OCI-LY1 (cell line): Measurements from ENCODE around the gene OLA1.

Source experiments
- H2AFZ ChIP-seq: fragments of 200-600 bp; sonication (generic), shearing (Covaris generic); 2 replicates; pipeline ENCODE4 v1.6.0; 2014; ENCODE audit warnings: antibody characterized with exemption, mild to moderate bottlenecking, low read length
- H3F3A ChIP-seq: fragments of 200-600 bp; sonication (generic), shearing (Covaris generic); 2 replicates; pipeline ENCODE4 v1.6.0; 2014; ENCODE audit warnings: mild to moderate bottlenecking, antibody characterized with exemption, low read length, moderate library complexity; ENCODE audit not compliant: insufficient read depth
- H3K27ac ChIP-seq: fragments of 200-600 bp; sonication (generic); 2 replicates; pipeline ENCODE4 v1.5.1; 2014; ENCODE audit warnings: low read length, mixed run types, mild to moderate bottlenecking, low read depth; ENCODE audit not compliant: poor library complexity, severe bottlenecking
- H3K27me3 ChIP-seq: fragments of 200-600 bp; sonication (generic); 2 replicates; pipeline ENCODE4 v1.6.0; 2014; ENCODE audit warnings: antibody characterized with exemption, mild to moderate bottlenecking, low read length, moderate library complexity; ENCODE audit not compliant: insufficient read depth
- H3K36me3 ChIP-seq: fragments of 200-600 bp; sonication (generic); 2 replicates; pipeline ENCODE4 v1.6.1; 2014; ENCODE audit warnings: mild to moderate bottlenecking, antibody characterized with exemption, low read length, moderate library complexity, mixed read lengths; ENCODE audit not compliant: insufficient read depth
- H3K4me1 ChIP-seq: fragments of 200-600 bp; sonication (generic); 2 replicates; pipeline ENCODE4 v1.5.1; 2014; ENCODE audit warnings: mild to moderate bottlenecking, low read length, moderate library complexity; ENCODE audit not compliant: insufficient read depth, severe bottlenecking
- H3K4me2 ChIP-seq: fragments of 200-600 bp; sonication (generic), shearing (Covaris generic); 2 replicates; pipeline ENCODE4 v1.6.1; 2014; ENCODE audit warnings: low read length
- H3K4me3 ChIP-seq: fragments of 200-600 bp; sonication (generic); 2 replicates; pipeline ENCODE4 v1.5.1; 2014; ENCODE audit warnings: low read length, low read depth, mild to moderate bottlenecking, mixed read lengths; ENCODE audit not compliant: poor library complexity, severe bottlenecking
- H3K79me2 ChIP-seq: fragments of 200-600 bp; shearing (Covaris generic); 2 replicates; pipeline ENCODE4 v1.6.1; 2016; ENCODE audit warnings: mixed run types, low read length, mixed read lengths; ENCODE audit not compliant: insufficient read depth
- H3K9ac ChIP-seq: fragments of 200-600 bp; sonication (generic), shearing (Covaris generic); 2 replicates; pipeline ENCODE4 v1.6.1; 2014; ENCODE audit warnings: mild to moderate bottlenecking, low read length, mixed read lengths
- H3K9me2 ChIP-seq: fragments of 200-600 bp; sonication (generic), shearing (Covaris generic); 2 replicates; pipeline ENCODE4 v1.6.1; 2014; ENCODE audit warnings: low read depth, mild to moderate bottlenecking, low read length, mixed read lengths
- H3K9me3 ChIP-seq: fragments of 200-600 bp; shearing (Covaris generic); 2 replicates; pipeline ENCODE4 v1.6.1; 2014; ENCODE audit warnings: low read length, mixed read lengths
- H4K20me1 ChIP-seq: fragments of 200-600 bp; sonication (generic), shearing (Covaris generic); 2 replicates; pipeline ENCODE4 v1.6.0; 2016; ENCODE audit warnings: mild to moderate bottlenecking, low read length; ENCODE audit not compliant: insufficient read depth
- EZH2 ChIP-seq: fragments of 200-600 bp; sonication (generic), shearing (Covaris generic); IDR thresholded peaks from 2 replicates; pipeline ENCODE4 v1.8.0; 2017; ENCODE audit warnings: borderline replicate concordance, mixed run types, mild to moderate bottlenecking, antibody characterized with exemption, low read length, moderate library complexity, mixed read lengths
- TF ChIP-seq, protein P1 (sequence below): fragments of 200-600 bp; sonication (generic), shearing (Covaris generic); IDR thresholded peaks from 2 replicates; pipeline ENCODE4 v1.5.1; 2017; ENCODE audit warnings: mild to moderate bottlenecking, antibody characterized with exemption, low read length, moderate library complexity, mixed read lengths

Gene OLA1

GRCh38 chr2:174266288-174266687, 18.0 kb upstream of the OLA1 start:
- H3K27me3 ChIP-seq, result no peaks in the 10 kb centered on the region
- no peaks in the 10 kb centered on the region for H3F3A ChIP-seq
- no peaks in the 10 kb centered on the region for H3K79me2 ChIP-seq
- no peak overlapping the region for H3K9ac ChIP-seq
- no peak overlapping the region for H3K4me3 ChIP-seq
- TF ChIP-seq, protein P1, sequence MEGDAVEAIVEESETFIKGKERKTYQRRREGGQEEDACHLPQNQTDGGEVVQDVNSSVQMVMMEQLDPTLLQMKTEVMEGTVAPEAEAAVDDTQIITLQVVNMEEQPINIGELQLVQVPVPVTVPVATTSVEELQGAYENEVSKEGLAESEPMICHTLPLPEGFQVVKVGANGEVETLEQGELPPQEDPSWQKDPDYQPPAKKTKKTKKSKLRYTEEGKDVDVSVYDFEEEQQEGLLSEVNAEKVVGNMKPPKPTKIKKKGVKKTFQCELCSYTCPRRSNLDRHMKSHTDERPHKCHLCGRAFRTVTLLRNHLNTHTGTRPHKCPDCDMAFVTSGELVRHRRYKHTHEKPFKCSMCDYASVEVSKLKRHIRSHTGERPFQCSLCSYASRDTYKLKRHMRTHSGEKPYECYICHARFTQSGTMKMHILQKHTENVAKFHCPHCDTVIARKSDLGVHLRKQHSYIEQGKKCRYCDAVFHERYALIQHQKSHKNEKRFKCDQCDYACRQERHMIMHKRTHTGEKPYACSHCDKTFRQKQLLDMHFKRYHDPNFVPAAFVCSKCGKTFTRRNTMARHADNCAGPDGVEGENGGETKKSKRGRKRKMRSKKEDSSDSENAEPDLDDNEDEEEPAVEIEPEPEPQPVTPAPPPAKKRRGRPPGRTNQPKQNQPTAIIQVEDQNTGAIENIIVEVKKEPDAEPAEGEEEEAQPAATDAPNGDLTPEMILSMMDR, result no peak
- no peak for TF ChIP-seq EZH2
- no peaks in the 10 kb centered on the region for H3K9me2 ChIP-seq
- no peak overlapping the region for H3K4me2 ChIP-seq
- H2AFZ ChIP-seq, result no peak overlapping the region
- no peaks in the 10 kb centered on the region for H4K20me1 ChIP-seq
- H3K36me3 ChIP-seq, result no peaks in the 10 kb centered on the region
- no peak overlapping the region for H3K27ac ChIP-seq
- no peaks in the 10 kb centered on the region for H3K9me3 ChIP-seq
- no peaks in the 10 kb centered on the region for H3K4me1 ChIP-seq

DNA sequence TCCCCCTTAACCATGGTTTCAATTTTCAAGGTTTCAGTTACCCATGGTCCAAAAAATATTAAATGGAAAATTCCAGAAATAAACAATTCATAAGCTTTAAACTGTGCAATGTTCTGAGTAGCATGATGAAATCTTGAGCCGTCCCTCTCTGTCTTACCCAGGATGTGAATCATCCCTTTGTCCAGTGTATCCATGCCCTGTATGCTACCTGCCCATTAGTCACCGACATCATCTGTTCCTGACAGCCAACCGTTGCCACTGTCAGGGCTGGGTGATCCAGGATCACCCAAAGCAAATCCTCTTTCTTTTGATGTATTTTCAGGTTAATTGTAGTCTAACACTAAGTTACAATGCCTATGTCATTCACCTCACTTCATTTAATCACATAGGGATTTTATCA, 15.7 kb upstream of the OLA1 start:
- H3K4me2 ChIP-seq, result no peak overlapping the region

GRCh38 chr2:174259981-174260380, 11.6 kb upstream of the OLA1 start:
- Histone ChIP-seq H3K27ac (no peak overlapping the region), H3K9me2 (no peaks in the 10 kb centered on the region), H3K9me3 (no peaks in the 10 kb centered on the region), H3K9ac (no peak overlapping the region), H3K79me2 (no peaks in the 10 kb centered on the region), H3K4me1 (no peaks in the 10 kb centered on the region), H3K4me3 (no peak overlapping the region), H3K4me2 (no peak overlapping the region), H2AFZ (no peak overlapping the region), H3K36me3 (no peaks in the 10 kb centered on the region), H3F3A (no peaks in the 10 kb centered on the region), H4K20me1 (no peaks in the 10 kb centered on the region), H3K27me3 (no peaks in the 10 kb centered on the region)
- no peak for TF ChIP-seq EZH2
- TF ChIP-seq, protein P1, result no peak

More for the DNA sequence above, 15.7 kb upstream of the OLA1 start:
- Histone ChIP-seq H3F3A (no peaks in the 10 kb centered on the region), H3K4me1 (no peaks in the 10 kb centered on the region), H3K27ac (no peak overlapping the region), H3K36me3 (no peaks in the 10 kb centered on the region), H4K20me1 (no peaks in the 10 kb centered on the region), H3K79me2 (no peaks in the 10 kb centered on the region), H2AFZ (no peak overlapping the region), H3K9me2 (no peaks in the 10 kb centered on the region), H3K4me3 (no peak overlapping the region), H3K9me3 (no peaks in the 10 kb centered on the region), H3K27me3 (no peaks in the 10 kb centered on the region), H3K9ac (no peak overlapping the region)
- no peak for TF ChIP-seq EZH2
- TF ChIP-seq, protein P1, result no peak
